ENCODE measurements around the gene EVA1C.

DNA sequence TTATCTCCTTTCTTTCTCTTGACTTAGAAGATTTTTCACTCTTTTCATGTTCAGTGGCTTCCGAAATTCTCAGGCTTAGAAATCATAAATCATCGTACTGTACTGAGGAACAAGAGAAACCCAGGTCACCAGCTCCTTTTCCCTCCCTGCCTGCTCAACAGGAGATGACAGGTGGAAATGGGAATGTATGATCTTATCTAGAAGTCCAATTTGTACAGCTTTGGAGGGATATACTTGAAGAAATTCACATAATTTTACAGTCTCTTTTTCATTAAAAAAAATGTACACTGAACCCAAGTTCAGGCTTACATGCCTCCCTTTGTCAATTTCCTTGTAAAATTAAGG, 11.7 kb downstream of the EVA1C start:
- TF ChIP-seq, protein P1, sequence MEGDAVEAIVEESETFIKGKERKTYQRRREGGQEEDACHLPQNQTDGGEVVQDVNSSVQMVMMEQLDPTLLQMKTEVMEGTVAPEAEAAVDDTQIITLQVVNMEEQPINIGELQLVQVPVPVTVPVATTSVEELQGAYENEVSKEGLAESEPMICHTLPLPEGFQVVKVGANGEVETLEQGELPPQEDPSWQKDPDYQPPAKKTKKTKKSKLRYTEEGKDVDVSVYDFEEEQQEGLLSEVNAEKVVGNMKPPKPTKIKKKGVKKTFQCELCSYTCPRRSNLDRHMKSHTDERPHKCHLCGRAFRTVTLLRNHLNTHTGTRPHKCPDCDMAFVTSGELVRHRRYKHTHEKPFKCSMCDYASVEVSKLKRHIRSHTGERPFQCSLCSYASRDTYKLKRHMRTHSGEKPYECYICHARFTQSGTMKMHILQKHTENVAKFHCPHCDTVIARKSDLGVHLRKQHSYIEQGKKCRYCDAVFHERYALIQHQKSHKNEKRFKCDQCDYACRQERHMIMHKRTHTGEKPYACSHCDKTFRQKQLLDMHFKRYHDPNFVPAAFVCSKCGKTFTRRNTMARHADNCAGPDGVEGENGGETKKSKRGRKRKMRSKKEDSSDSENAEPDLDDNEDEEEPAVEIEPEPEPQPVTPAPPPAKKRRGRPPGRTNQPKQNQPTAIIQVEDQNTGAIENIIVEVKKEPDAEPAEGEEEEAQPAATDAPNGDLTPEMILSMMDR (IDR thresholded peaks at IDR 0.05; ENCODE audit: poor library complexity) = no peak
- TF ChIP-seq EZH2 (IDR thresholded peaks at IDR 0.05; ENCODE audit: borderline replicate concordance) = no peak
